GM04504 (cell line): Measurements from ENCODE around the gene GZMM.

Source experiments
- DNase-seq: peaks from one replicate; pipeline ENCODE4 v3.0.0-alpha.2; 2012; ENCODE audit warnings: low read depth

Gene GZMM

GRCh38 chr19:512547-513365 is 31.1 kb upstream of the GZMM start:
- no peak for DNase-seq

- DNase-seq = no peak
These were observed 30.3 kb upstream of the GZMM start for GRCh38 chr19:513368-514165.

GRCh38 chr19:514166-514663 is 29.6 kb upstream of the GZMM start:
- DNase-seq = no peak

DNA sequence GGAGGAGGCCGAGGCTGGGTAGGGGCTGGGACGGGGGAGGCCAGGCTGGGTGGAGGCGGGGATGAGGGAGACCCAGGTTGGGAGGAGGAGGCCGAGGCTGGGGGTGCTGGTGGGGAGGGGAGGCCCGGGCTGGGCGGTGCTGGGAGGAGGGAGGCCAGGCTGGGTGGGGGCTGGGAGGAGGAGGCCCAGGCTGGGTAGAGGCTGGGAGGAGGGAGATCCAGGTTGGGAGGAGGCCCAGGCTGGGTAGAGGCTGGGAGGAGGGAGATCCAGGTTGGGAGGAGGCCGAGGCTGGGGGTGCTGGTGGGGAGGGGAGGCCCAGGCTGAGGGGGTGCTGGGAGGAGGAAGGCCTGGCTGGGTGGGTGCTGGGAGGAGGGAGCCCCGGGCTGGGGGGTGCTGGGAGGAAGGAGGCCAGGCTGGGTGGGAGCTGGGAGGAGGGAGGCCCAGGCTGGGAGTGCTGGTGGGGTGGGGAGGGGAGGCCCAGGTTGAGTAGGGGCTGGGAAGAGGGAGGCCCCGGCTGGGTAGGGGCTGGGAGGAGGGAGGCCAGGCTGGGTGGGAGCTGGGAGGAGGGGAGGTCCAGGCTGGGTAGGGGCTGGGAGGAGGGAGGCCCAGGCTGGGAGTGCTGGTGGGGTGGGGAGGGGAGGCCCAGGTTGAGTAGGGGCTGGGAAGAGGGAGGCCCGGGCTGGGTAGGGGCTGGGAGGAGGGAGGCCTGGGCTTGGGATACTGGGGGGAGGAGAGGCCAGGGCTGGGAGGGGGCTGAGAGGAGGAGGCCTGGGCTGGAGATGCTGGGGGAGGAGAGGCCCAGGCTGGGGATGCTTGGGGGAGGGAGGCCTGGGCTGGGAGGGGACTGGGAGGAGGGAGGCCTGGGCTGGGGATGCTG is 25.9 kb upstream of the GZMM start:
- no peak for DNase-seq

DNA sequence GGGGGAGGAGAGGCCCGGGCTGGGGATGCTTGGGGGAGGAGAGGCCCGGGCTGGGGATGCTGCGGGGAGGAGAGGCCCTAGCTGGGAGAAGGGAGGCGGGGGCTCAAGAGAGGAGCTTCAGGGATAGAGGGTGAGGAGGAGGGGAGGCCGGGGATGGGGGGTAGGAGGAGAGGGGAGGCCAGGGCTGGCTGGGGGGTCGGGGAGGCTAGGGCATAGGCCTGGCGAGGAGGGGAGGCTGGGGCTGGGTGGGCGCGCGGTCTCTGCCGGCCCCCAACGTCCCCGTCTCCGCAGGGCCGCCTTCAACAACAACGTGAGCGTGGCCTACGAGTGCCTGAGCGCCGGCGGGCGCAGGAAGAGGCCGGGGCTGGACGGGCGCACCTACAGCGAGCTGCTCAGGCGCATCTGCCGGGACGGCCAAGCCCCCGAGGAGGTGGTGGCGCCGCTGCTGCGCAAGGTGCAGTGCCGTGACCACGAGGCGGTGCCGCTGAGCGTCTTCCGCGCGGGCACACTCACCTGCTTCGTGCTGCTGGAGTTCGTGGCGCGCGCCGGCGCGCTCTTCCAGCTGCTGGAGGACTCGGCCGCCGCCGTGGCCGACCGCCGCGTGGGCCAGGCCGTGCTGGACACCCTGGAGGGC is 25.1 kb upstream of the GZMM start:
- DNase-seq = no peak

GRCh38 chr19:519449-519865 is 24.4 kb upstream of the GZMM start:
- no peak for DNase-seq

DNA sequence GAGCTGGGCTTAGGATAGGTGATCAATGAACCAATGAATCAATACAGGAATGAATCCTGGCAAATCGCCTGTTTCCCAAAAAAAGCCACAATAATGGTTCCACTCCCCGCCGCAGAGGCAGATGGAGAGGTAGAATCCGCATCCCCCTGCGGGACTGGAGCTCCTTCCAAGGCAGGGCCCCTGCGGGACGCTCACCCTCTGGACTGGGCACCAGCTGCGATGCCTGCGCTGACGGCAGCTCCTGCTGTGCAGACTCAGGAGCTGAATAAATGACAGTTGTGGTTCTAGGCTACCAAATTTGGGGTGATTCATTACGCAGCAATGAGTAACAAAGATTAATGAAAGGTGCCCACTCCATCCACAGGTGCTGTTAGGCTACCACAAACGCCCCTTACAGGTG is 21.1 kb upstream of the GZMM start:
- DNase-seq = no peak

GRCh38 chr19:524062-524674 is 19.7 kb upstream of the GZMM start:
- no peak for DNase-seq

- no peak for DNase-seq
These were observed 18.8 kb upstream of the GZMM start for GRCh38 chr19:525029-525428.

- DNase-seq = no peak
These were observed 17.9 kb upstream of the GZMM start for GRCh38 chr19:525857-526419.

DNA sequence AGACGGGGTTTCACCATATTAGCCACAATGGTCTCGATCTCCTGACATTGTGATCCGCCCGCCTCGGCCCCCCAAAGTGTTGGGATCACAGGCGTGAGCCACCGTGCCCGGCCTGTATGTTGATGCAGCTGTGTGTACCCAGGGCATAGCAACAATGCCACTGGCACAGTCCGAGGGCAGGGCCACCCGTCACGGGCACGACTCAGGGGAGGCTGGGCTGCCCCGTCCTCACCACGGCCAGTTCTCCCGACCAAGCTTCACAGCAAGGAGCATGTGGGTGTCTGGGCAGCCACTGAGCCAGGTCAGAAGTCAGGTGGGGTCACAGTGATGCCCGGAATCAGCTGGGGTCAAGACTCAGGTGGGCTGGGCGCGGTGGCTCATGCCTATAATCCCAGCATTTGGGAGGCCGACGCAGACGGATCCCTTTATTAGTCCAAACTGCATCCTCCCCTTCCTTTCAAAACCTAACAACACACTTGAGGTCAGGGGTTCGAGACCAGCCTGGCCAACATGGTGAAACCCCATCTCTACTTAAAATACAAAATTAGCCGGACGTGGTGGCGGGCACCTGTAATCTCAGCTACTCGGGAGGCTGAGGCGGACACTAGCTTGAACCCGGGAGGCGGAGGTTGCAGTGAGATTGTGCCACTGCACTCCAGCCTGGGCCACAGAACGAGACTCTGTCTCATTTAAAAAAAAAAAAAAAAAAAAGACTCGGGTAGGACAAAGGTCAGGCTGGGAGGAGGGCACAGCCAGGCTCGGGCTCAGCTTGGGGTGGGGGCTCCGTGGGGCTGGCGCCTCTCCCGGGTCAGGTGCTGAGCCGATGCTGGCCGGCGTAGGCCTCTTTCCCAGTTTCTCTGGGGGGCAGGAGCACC is 13.5 kb upstream of the GZMM start:
- DNase-seq = no peak

GRCh38 chr19:531009-531752 is 12.7 kb upstream of the GZMM start:
- peak; percentile 59 for DNase-seq

- DNase-seq = no peak
These were observed 11.9 kb upstream of the GZMM start, which contains the start of gene CDC34 for GRCh38 chr19:531753-532560. Gene CDC34, plus strand, starts transcription at chr19:531760. Its CDS starts 172 bp downstream, at chr19:531932.

GRCh38 chr19:532561-533363 is 11.1 kb upstream of the GZMM start:
- peak; percentile 43 for DNase-seq

GRCh38 chr19:533364-534058 is 10.3 kb upstream of the GZMM start:
- DNase-seq = no peak

DNA sequence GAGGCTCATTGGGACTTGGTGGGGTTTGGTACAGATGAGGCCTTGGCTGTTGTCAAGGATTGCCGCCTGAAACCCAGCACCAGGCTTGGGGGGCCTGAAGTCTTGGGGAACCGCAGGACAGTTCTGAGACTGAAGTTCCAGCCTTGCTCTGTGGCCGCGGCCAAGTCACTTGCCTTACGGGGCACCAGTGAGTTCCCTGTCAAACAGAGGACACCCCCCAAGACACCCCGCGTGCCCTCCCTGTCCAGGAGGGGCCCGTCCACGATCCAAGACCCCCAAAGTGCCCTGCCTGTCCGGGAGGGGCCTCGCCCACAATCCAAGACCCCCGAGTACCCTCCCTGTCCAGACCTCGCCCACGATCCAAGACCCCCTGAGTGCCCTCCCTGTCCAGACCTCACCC is 9.8 kb upstream of the GZMM start:
- DNase-seq = no peak
